ENCODE data around the gene LNX1.
"Not testable (repeated sequence)": the region's sequence is repeated elsewhere in the genome, so short reads cannot be mapped to it uniquely, and the experiment has no call there.

LNX1 gene

GRCh38 chr4:53490161-53490956, 100.9 kb downstream of the LNX1 start:
- no peak for DNase-seq

GRCh38 chr4:53489279-53489889, 101.9 kb downstream of the LNX1 start:
- DNase-seq: no peak

GRCh38 chr4:53487766-53488165, 103.5 kb downstream of the LNX1 start:
- no peak for DNase-seq

GRCh38 chr4:53485658-53486040, 105.6 kb downstream of the LNX1 start:
- no peak for DNase-seq

- DNase-seq: no peak
Measured at GRCh38 chr4:53484911-53485657, 106.2 kb downstream of the LNX1 start.

- DNase-seq: no peak
Measured at GRCh38 chr4:53483250-53483649, 108.0 kb downstream of the LNX1 start.

- no peak for DNase-seq
Measured at GRCh38 chr4:53481586-53481985, 109.7 kb downstream of the LNX1 start.

- DNase-seq: no peak
Measured at GRCh38 chr4:53480909-53481308, 110.4 kb downstream of the LNX1 start.

- no peak for DNase-seq
Measured at GRCh38 chr4:53479736-53480525, 111.4 kb downstream of the LNX1 start.

GRCh38 chr4:53478671-53479456, 112.4 kb downstream of the LNX1 start:
- DNase-seq: no peak

GRCh38 chr4:53477636-53478035, 113.7 kb downstream of the LNX1 start:
- DNase-seq: no peak

GRCh38 chr4:53477038-53477565, 114.2 kb downstream of the LNX1 start:
- DNase-seq: no peak

GRCh38 chr4:53476232-53477037, 114.9 kb downstream of the LNX1 start:
- no peak for DNase-seq

GRCh38 chr4:53466576-53466975, 124.7 kb downstream of the LNX1 start:
- DNase-seq: not testable (repeated sequence)

GRCh38 chr4:53465891-53466290, 125.4 kb downstream of the LNX1 start:
- no peak for DNase-seq

- no peak for DNase-seq
Measured at GRCh38 chr4:53465281-53465680, 126.0 kb downstream of the LNX1 start.

- DNase-seq: no peak
Measured at GRCh38 chr4:53463340-53463739, 127.9 kb downstream of the LNX1 start.

GRCh38 chr4:53461244-53461643, 130.0 kb downstream of the LNX1 start:
- no peak for DNase-seq

GRCh38 chr4:53459548-53459947, 131.7 kb downstream of the LNX1 start:
- no peak for DNase-seq

- DNase-seq: no peak
Measured at GRCh38 chr4:53456178-53456577, 135.1 kb downstream of the LNX1 start.

GRCh38 chr4:53455766-53456165, 135.5 kb downstream of the LNX1 start:
- DNase-seq: no peak

Measured in CD4-positive, alpha-beta T cell treated with Interferon alpha-2 for 1 hour (primary cell).